Activated CD4-positive, alpha-beta T cell treated with anti-CD3 and anti-CD28 coated beads for 24 hours (primary cell): ENCODE data around the gene NUDT19.
"Not testable (repeated sequence)": the region's sequence is repeated elsewhere in the genome, so short reads cannot be mapped to it uniquely, and the experiment has no call there.

ENCODE experiments used
- DNase-seq, 2 donors: peaks; one replicate each; pipeline ENCODE4 v3.0.0-alpha.2; 2020; ENCODE audit warnings: low read depth in 2 of 2

Gene NUDT19

GRCh38 chr19:32708457-32708856 is 16.8 kb downstream of the NUDT19 start:
- DNase-seq = no peak

DNA sequence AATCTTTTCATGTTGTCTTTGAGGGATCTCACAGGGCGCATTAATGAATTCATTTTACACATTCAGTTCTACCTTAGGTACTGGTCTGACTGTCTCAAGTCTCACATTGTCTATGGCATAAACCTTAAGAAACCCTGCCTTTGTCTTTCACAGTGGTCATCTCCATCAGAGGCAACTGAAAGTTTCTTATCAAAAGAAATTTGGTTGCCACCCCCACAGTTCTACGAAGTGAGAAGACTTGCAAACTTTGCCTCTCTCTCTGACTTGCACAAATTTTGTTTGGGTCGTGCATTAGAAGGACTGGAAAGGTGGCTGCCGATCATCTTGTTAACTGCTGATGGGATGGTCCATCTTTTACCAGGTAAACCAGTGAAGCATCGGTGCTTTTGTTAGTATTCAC is 17.4 kb downstream of the NUDT19 start:
- no peak for DNase-seq

DNA sequence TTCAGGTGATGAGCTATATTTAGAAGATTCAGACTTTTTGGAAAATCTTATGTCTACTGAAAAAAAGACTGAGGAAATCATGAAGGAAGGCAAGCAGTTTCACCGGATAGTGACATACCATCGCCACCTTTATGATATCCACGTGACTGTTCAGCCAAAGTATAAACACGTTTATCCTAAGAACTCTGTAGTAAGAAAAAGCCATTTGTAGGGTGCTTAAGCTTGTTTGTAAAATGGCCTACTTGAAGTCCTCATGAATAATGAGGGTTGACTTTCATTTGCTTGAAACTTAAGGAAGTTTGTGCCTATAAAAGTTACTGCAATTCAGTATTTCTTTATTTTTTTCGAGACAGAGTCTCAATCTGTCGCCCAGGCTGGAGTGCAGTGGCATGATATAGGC is 20.1 kb downstream of the NUDT19 start:
- DNase-seq = no peak

GRCh38 chr19:32716203-32716602 is 24.6 kb downstream of the NUDT19 start:
- not testable (repeated sequence) for DNase-seq

DNA sequence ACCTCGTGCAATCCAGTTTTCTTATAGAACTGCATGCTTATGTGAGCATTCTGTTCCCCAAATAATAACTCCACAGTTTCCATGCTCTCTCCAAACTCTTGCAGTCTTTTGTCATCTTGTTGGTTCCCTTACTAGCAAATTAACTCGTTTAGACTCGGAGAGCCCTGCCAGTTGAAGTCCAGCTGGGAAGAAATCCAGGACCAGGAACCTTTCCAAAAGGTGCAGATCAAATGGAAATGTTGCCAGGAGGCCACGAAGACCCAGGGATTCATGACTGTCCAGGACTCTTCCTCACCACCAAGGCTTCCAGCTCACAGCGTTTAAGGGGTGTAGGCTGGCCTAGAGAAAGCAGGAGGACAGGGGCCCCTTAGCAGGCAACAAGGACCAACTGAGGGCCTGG is 25.9 kb downstream of the NUDT19 start:
- no peak for DNase-seq

DNA sequence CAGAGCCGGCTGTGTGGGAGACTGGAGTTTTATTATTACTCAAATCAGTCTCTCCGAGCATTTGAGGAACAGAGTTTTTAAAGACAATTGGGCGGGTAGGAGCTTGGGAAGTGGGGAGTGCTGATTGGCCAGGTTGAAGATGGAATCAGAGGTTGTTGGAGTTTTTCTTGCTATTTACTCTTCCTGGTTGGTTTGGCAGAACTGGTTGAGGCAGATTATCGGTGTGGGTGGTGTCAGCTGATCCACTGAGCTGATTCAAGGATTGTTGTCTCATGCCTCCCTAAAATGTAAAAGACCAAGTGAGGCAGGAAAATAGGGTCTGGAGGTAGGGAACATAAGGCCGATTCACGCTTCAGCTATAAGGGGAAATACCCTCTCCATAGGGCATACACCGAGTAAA is 26.7 kb downstream of the NUDT19 start:
- no peak for DNase-seq

DNA sequence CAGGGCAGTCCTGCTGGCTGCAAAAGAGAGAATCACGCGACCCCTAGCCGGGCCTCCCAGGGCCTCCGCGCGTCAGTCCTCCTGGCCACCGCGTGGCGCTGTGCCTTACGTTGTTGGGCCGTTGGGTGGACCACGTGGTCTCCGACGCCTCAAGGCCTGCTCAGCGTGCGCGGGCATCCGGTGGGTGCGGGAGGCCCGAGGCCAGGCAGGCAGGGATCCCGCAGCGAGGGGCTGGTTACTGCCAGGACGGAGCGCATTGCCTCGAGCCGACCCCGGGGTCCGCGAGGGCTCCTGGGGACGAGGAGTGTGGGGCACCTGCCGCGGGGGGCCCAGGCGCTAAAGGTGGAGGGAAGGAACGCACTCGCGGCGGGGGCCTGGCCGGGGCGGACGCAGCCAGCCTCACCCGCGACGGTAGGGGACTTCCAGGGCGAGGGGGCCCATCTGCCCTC is 28.0 kb downstream of the NUDT19 start, which contains the start of gene TDRD12:
Gene TDRD12 (plus strand): TSS at position 157 of the 449 bp plus-strand sequence. CDS start 306 bp downstream, outside the sequence.
- DNase-seq = no peak

- no peak for DNase-seq
These were observed 28.8 kb downstream of the NUDT19 start for GRCh38 chr19:32720216-32720935.

- no peak for DNase-seq
These were observed 29.3 kb downstream of the NUDT19 start for GRCh38 chr19:32720936-32721250.

DNA sequence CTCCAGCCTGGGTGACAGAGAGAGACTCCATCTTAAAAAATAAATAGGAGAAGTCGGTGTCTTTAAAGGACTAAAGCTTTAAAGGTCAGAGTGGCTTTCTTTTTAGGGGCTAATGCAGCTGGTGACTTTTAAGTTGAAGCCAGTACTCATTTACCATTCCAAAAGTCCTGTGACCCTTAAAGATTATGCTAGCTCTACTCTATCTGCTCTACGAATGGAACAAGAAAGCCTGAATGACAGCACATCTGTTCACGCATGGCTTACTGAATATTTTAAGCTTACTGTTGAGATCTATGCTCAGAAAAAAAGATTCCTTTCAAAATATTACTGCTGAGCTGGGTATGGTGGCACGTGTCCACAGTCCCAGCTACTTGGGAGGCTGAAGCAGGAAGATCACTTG is 44.3 kb downstream of the NUDT19 start:
- no peak for DNase-seq

GRCh38 chr19:32743021-32743420 is 51.4 kb downstream of the NUDT19 start:
- DNase-seq = no peak

DNA sequence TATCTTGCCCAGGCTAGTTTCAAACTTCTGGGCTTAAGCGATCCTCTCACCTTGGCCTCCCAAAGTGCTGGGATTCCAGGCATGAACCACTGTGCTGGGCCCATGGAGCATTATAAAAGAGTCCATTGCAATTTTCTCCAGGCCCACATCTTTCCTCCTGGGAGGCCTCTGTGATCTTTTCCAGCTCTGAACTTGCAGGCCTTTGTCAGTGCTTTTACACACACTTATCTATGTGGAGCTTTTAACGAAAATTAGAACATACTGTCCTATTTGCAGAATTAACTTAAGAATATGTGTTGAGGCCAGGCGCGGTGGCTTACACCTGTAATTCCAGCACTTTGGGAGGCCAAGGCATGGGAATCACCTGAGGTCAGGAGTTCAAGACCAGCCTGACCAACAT is 51.8 kb downstream of the NUDT19 start:
- no peak for DNase-seq

GRCh38 chr19:32744555-32745325 is 53.1 kb downstream of the NUDT19 start:
- DNase-seq = no peak

- DNase-seq = not testable (repeated sequence)
These were observed 54.1 kb downstream of the NUDT19 start for GRCh38 chr19:32745594-32746251.

DNA sequence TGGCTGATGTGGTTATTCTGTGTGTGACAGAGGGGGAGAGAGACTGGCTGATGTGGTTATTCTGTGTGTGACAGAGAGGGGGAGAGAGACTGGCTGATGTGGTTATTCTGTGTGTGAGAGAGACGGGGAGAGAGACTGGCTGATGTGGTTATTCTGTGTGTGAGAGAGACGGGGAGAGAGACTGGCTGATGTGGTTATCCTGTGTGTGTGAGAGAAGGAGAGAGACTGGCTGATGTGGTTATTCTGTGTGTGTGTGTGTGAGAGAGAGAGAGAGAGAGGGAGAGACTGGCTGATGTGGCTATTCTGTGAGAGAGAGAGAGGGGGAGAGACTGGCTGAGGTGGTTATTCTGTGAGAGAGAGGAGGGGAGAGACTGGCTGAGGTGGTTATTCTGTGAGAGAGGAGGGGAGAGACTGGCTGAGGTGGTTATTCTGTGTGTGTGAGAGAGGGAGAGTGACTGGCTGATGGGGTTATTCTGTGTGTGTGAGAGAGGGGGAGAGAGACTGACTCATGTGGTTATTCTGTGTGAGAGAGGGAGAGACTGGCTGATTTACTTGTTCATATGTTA is 55.1 kb downstream of the NUDT19 start:
- DNase-seq = not testable (repeated sequence)

GRCh38 chr19:32748497-32748896 is 56.9 kb downstream of the NUDT19 start:
- DNase-seq = no peak

DNA sequence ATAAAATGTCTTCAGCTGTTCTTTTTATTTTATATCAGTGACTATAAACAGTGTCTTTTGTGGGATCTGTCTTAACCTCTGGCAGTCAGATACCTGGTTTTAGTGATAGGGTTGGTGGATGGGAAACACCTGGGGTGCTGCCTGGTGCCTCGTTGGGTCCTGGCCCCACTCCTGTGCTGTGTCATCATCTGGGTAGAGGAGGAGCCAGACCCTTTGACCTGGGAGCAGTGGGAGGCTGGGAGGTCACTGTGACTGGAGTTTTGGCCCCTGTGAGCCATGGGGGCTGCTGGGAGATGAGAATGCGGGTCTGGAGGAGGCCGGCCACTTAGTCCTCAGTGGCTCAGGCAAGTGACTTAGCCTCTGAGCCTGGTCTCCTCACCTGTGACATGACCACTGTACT is 57.3 kb downstream of the NUDT19 start:
- no peak for DNase-seq

GRCh38 chr19:32749361-32749760 is 57.7 kb downstream of the NUDT19 start:
- no peak for DNase-seq

DNA sequence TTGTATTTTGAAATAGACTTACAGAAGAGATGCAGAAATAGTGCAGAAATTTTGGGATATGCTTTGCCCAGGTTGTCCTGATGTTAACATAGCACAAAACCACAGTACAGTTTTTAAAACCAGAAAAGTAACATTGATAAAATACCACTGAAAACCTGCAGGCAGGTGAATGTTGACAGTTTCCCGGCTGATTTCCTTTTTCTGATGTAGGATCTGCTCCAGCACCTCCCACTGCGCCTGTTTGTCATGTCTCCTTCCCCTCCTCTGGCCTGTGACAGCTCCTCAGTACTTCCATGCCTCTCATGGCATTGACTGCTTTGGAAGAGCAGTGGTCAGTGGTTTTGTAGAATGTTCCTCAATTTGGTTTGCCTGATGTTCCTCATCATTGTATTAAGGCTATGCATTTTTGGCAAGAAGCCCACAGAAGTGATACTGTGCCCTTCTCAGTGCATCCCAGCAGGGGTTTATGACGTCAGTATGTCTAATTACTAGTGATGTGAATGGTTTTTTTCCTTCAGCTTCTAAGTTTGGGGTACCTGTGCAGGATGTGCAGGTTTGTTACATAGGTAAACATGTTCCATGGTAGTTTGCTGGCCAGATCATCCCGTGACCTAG is 58.9 kb downstream of the NUDT19 start:
- DNase-seq = no peak

GRCh38 chr19:32751066-32751465 is 59.4 kb downstream of the NUDT19 start:
- no peak for DNase-seq

GRCh38 chr19:32757189-32757588 is 65.6 kb downstream of the NUDT19 start:
- no peak for DNase-seq
